Stimulated activated naive CD4-positive, alpha-beta T cell (primary cell): Measurements from ENCODE around the gene ACCSL.

Experiments
- DNase-seq, 6 experiments: peaks; one replicate each; lab custom pipeline; 2025; lab: John Stamatoyannopoulos, UW

ACCSL gene

DNA sequence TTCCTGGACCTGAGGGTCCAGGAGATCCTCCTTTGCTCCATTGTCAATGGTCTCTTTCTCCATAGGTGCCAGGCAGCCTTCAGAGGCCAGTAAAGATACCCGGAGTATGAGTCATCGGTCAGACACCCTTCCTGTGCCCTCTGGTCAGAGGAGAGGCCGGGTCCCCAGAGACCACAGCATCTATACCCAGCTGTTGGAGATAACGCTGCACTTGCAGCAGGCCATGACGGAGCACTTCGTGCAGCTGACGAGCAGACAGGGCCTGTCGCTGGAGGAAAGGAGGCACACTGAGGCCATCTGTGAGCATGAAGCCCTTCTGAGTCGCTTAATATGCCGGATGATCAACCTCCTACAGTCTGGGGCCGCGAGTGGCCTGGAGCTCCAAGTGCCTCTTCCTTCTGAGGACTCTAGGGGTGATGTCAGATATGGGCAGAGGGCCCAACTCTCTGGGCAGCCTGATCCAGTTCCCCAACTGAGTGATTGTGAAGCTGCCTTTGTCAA lies at the start of gene ACCSL:
TSS of gene ACCSL (plus strand) at position 51 of the 501 bp plus-strand sequence. CDS start at position 107, 56 bp downstream.
- no peak for DNase-seq

DNA sequence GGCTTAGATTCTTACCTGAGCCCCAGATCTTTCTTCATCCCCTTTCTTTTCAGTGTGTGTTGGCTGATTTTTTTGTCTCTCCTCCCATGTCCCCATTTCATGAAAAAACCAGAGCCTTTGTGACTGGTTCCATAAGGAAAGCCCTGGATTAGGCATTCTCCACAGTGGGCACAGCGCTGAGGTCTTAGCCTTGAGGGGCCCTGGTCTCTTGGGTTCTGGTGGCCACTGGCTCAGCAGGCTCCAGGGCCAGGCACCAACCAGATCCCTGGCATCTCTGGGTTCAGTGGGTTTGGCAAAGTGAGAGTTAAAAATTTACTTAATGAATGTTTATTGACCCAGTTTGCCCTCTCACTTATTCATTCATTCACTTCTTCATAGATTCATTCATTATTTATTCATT lies 49.5 kb upstream of the ACCSL start:
- DNase-seq, result no peak

DNA sequence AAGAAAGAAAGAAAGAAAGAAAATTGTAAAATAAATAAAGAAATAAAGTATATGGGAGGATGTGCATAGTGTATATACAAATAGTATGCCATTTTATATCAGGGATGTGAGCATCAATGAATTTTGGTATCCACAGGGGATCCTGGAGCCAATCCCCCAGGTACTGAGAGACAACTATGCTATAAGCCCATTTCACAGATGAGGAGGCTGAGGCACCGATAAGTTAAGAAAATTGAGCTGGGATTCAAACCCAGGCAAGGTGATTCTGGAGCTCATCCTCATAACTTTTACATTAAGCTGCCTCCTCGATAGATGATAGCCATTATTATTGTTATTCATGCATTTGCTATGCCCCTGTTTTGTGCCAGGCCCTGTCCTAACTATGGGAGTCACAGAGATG lies 47.0 kb upstream of the ACCSL start:
- no peak for DNase-seq

DNA sequence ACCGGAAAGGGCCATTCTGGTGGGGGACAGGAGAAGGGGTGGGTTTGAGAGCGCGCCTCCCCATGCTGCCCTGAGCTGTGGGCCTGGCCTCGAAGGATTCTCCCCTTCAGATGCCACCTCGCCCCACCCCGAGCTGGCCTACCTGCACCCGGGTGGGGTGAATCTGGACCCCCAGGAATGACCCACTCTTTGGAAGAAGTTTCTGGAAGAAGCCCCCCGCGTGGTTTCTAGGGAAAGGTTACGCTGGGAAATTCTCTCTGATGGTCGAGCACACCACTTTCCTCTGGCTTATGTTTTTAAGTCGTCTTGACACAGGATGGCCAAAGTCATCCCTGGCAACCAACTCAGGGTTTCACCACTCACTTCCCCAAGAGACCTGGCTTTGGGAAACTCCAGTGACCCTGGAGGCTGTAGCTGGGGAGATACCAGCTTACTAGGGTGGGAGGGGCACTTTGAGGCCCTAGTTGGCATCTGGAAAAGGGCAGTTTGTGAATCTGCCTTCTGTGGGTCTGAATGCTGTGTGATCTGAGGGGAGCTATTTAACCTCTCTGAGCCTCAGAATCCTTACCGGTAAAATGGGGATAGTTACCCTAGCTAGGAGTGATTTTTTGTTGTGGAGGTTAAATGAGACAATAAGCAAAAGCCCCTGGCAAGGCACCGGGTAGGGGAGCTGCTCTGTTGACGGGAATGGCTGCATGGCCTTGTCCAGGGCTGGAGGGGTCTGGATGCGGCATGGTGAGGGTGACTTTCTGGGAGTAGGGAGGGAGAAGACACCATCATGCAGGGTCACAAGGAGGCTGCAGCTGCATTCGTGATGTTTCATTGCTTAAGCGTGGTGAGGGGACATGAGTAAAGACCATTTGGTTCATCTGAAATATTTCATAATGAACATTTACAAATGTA lies 45.3 kb upstream of the ACCSL start:
- no peak for DNase-seq

DNA sequence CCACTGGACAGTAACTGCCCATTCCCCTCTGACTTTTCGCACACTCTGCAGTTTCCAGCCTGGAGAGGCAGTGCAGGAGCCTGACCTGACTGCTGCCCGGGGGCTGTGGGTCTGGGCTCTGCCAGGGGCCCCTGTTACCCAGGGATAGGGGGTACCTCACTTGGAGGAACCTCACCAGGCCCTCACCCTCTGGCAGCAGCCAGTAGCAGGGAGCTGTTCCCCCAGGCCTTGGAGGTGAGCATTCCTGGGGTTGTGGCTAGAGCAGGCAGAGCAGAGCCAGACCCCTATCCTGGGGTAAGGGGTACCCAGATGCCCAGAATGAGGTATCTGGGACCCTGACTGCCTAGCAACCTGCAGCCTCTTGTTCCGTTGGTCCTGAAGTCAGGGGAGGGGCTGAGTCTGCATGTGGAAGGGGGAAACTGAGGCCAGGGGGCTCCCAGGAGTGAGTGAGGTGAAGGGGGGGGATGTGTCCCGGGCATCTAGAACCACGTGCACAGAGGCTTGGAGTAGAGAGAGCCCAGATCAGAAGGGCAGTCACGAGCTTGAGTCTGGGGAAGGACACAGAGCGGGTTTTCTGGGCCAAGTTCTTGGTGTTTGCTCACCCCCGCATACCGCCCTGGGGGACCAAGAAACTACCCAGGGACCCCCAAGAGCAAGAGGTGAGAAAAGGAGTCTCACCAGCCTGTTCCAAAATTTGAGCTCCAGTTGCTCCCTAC lies 43.9 kb upstream of the ACCSL start:
- no peak for DNase-seq

DNA sequence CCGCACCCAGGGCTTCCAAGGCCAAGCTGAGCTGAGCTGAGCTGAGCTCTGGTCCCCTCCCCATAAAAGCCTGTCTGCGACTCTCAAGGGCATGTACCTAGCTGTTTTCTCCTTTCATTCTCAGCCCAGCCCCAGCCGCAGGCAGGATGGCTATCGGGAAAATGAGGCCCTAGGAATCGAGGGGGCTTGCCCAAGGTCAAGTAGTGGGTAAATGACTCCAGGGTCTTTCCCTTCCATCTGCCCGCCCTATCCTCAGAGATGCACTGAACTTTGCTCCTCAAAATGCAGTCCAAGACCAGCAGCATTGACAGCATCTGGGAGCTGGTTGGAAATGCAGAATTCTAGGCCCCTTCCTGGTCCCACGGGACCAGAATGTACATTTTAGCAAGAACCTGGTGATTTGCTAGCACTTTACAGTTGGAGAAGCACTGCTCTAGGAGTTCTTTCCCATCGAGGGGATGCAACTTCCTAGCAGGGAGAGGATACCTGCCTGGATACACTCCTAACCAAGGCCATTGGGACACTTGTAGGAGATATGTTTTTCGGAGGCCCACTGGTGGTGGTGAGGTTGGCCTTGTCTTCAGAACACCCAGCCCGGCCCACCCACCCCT lies 43.2 kb upstream of the ACCSL start:
- no peak for DNase-seq

DNA sequence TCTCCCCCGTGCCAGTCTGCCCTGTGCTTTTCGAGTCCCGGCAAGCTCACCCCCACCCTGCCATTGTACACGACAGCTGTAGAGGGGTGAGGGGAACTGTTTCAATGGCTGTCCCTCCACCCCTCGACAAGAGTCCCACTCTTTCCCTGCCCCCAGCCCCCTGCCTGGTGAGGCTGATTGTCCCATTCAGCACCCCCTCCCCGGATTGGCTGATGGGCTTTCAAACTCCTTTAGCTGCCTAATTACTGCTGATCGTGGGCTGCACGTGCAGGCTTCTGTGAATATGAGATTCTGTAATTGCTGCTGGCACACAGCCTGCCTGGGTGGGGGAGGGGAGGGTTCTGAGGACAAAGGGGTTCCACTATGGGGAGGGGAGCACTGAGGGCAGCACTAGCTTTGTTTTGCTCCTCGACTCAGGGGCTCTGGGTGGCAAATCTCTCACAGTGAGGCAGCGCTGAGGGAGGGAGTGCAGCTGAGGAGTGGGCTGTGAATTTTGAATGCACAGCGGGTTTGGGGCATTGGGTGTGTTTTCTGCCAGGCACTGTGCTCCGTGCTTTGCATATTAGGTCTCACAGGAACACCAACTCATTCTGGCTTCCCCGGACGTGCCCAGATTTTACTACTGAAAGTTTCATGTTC lies 42.6 kb upstream of the ACCSL start:
- DNase-seq, result no peak

DNA sequence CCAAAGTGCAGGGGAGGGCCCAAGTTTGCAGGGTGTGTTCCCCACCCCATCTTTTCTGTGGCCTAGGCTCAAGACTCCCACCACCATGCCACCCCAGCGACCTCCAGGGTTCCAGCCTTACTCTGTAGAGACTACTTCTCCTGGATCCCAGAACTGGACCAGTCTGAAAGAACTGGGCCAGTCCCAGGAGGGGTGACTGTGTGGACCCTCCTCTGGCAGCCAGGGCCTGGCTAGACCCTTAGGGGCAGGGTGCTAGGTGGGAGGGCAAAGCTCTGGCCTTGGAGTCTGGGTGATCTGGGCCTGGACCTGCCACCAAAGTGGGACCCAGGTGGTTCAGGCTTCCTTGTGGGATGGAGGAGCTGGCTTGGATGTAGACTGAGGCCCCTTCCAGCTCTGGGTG lies 41.8 kb upstream of the ACCSL start:
- DNase-seq, result no peak

DNA sequence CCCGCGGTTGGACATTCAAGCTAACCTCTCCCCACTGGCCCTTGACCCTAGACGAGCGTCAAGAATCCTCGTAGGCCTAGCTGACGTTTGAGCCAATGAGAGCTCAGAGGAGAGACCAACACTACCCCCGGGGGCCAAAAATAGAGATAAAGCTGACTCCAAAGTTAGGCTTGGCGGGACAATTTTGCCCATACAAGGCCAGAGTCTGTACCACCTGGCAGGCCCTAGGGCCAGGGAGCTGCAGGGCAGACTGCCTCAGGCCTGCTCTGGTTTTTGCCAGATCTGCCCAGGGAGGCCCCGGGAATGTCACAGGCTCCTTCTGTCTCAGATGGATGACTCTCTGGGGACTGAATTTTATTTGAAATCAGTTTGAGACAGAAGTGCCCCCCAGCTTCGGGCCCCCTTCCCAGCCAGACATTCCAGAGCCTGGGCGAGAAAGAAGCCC lies 40.8 kb upstream of the ACCSL start:
- DNase-seq, result no peak

DNA sequence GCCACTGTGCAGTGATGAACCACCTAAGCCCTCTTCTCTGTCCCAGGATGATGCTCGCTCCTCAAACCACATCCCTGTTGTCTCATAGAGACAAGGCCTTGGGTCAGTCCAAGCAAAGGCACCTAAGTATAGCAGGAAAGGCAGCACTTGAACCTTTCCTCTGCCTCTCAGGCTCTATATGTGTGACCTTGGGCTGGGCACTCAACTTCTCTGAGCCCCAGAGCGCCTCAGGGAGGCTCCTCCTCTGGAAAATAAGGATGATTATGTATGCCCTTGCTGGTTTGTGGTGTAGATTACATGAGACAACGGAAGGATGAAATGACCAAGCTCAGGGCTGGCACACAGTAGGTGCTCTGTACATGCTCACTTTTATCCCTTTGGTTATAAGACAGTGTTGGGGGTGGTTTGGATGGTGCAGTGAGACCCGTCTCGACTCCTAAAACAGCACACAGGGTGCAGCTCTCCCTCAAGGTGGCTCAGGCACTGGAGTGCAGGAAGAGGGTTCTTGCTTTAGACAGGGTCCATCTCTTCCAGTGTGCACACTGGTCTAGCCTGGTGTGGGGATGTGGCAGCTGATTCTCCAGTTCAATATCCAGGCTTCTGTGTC lies 40.2 kb upstream of the ACCSL start:
- DNase-seq, result no peak

DNA sequence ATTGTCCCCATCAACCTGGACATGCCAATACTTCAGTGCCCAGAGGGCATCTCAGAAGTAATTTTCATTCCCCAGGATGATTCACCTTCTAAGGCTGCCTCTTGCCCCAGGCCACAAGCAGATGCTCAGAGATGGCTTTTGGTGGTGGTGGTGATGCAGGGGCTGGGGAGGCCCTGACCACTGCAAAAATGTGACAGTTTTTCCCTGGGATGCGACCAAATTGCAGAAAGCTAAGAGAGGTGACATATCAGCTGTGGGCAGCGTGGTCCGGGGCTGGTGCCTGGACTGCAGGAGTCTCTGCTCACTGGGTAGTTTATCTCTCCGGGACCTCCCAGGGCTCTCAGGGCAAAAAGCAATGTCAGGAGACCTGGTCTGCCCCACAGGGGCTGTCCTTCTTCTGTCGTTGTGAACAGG lies 39.7 kb upstream of the ACCSL start:
- no peak for DNase-seq

DNA sequence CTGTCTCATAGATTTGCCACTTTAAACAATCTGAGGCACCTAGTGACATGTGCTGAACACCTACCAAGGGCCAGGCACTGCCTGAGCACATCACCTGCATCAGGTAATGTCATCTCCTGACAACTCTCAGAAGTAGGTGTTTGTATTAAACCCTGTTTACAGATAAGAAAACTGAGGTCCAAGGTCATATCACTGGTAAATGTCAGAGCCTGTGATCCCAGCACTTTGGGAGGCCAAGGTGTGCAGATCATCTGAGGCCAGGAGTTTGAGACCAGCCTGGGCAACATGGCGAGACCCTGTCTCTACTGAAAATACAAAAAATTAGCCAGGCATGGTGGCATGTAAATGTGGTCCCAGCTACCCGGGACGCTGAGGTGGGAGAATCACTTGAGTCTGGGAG lies 39.1 kb upstream of the ACCSL start:
- no peak for DNase-seq

DNA sequence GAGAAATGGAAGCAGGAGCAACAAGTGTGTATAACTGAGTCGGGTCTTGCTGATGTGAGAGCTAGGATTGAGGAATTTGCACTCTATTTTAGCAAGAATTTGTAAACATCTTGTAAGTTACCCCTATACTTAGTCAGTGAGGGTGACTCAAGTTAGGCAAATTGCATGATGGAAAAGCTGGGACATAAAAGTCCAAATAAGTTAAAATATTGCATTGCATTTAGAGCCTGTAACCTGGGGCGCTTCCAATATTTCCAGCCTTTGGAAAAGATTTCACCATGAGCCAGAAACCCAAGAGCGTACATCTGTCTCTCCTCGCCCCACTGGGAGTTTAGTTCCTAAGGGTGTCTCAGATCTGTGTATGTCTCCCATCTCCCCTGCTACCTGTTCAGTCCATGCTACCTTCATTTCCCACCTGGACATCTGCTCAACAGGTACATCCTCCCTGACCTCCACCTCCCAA lies 37.0 kb upstream of the ACCSL start:
- DNase-seq, result no peak

DNA sequence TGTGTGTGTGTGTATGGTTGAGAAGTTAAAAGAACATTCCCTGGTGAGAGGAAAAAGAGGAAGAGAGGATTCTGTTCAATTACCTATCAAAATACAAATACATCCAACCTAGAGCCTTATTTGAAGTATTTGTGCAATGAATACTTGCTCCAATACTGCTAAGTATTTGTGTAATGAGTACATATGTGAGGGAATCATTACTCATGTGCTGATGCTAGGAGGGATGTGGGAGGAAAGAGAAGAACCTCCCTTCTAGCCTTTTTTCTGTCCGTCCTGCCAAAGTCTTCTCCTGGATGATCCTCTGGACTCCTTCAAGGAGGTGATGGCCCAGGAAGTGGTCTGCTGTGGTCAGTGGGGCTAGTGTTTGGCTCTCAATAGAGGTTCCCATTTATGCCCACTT lies 36.0 kb upstream of the ACCSL start:
- no peak for DNase-seq

DNA sequence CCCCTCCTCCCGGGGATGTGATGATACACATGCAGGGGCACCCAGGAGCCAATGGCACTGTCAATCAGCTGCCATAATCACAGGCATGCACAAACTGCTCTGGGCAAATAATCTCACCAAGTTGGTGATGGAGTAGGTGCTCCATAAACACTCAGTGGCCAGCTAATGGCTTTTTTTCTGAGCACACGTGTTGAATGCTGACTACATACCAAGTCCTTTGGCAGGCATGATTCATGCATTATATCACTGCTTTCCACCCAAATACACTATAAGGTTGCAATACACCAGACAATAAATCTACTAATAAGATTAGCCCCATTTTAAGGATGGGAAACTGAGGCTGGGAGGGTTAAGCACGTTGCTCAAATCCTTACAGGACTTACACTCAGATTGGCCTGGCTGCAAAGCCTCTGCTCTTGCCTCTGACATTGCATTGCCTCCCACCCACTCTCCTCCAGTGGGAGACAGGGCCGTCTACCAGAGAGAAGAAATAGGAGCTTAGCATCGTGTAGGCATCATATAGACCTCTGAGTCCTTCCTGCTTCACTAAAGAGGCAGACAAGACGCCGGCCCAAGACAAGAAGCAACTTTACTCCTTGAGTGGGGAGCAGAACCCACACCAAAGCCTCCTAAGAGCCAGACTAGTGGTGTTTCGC lies 32.7 kb upstream of the ACCSL start:
- DNase-seq, result no peak

DNA sequence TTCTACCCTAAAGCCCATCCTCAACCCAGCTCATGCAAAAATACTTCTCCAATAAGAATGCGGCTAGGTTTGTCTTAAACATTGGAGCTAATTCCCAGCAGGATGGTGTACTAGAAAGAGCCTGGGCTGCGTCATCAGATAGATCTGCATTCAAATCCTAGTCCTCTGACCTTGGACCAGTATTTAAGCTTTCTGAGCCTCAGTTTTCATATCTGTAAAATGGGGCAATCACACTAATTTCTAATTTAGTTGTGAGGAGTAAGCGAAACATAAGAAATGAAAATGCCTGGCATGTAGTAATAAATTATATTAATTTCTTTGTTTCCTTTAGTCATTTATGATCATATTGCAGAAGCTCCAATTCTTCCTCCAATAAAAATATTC lies 32.2 kb upstream of the ACCSL start:
- no peak for DNase-seq

DNA sequence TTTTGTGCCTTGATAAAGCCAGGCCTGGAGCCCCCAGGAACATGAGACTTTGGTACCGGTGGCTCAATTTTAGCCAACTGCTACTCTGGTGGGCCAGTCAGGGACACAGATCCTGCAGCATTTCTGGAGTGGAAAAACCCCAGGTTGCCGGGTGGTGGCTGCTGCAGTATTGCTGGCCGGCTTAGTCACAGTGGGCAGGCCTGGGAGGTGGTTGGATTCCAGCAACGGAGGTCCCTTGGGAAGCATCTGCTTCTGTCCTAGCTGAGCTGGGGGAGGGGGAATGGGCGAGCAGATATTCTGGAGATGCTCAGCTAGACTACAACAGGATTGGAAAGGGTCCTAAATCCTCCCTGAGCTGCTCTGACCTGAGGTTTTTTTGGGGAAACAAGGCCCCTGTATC lies 31.6 kb upstream of the ACCSL start:
- DNase-seq, result no peak

DNA sequence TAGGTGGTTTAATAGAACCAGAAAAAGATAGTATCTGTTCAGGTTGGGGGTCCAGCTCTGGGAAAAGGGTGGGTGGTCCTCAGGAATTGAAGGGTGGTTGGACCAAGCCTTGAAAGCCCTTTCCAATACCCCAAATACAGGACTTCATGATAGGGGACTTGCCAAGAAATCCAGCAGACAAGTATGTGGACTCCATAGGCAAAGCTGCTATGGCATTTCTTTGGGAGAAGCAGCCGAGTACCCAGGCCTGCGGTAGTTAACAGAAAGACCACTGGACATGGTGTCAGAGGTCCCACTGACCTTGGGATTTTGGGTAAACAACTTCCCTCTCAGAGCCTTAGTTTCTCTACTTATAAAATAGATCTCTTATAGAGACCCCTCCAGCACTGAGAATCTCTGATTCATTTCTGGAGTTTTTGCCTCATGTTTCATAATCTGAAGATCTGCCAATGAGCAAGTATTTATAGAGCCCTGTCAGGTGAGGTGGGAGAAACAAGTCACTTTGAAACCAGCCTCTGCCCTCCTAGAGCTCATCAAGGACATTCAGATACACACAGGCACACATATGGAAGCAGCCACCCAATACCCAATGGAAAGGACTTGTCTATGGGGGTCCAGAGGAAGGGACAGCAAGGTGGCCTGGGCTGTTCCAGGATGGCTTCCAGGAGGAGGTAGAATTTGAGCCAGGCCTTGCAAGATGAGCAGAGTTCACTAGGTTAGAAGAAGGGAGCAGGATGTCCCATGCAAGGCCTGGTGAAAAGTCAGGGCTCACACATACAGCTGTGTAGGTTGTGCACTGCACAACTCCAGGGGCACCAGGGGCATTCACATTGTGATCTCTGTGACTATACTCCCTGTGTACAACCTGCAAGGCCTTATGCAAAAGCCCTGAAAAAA lies 31.0 kb upstream of the ACCSL start:
- DNase-seq, result no peak

DNA sequence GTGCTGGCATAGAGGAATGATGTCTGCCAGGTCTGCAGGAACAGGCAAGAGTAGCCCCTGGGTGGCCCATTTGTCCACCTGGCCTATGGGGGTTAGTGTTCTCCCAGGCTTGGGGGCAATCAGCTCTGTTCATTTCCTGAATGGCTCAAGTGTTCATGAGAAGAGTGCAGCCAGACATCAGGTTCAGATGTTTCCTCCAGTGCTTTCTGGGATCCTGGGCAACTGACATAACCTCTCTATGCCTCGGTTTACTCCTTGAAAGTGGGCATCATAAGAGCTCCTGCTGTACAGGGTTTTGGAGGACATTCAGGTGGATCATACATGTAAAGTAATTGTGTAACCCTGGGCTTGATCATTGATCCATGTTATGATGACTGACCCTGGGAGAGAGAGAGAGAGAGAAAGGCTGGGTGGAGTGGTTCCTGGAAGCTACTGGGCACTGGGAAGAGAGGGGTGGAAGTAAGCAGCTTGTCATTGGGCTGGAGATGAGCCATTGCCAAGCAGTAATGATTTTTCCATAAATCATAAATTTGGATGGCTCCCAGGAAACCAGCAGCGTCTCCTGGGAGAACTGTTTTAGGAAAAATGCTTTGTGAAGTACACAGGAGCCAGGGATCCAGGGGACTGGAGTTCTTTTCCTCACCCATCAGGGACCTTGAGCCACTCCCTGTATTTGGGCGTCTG lies 30.2 kb upstream of the ACCSL start:
- DNase-seq, result no peak

DNA sequence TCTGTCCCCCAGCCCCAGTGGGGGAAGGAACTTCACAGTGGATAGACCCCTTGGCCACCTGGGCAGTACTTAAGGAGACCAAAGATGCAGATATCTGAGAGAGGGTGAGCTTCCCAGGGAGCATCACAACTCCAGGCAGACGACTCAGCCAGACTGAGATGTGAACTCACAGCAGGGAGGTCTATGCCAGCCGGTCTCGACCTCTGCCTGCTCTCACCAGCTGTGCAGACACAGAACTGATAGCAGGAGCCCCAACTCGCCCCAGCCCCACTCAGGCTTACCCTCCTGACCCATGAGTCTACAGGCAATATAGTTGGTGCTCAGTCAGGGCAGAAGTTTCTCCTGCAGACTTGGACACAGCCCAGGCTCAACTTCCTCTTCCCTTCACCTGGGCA lies 29.7 kb upstream of the ACCSL start:
- no peak for DNase-seq
